Esophagus muscularis mucosa (tissue), 4 donors: Measurements from ENCODE around the gene GRIK3.

Experiments used
- EP300 ChIP-seq: sonication (generic); formaldehyde crosslinking; IDR thresholded peaks from one replicate; pipeline ENCODE4 v1.6.1; 2017; ENCODE audit warnings: antibody characterized with exemption
- POLR2A ChIP-seq: fragments of 450-650 bp; IDR thresholded peaks from one replicate; pipeline ENCODE4 v1.6.1; 2017; ENCODE audit warnings: antibody characterized with exemption, moderate library complexity, mild to moderate bottlenecking, low read depth
- POLR2AphosphoS5 ChIP-seq, 2 donors: sonication (generic); formaldehyde crosslinking; IDR thresholded peaks; one replicate each; pipeline ENCODE4 v1.6.1; 2017; ENCODE audit warnings: antibody characterized with exemption in 2 of 2
- TF ChIP-seq, protein P1 (sequence below), 3 experiments: fragments of 200-600 bp in 2 of 3; fragments of 450-650 bp in 1 of 3; sonication (generic) in 2 of 3; IDR thresholded peaks; one replicate each; pipeline ENCODE4 v1.5.1; 2017 to 2019; ENCODE audit warnings: antibody characterized with exemption in 3 of 3, mild to moderate bottlenecking in 2 of 3, moderate library complexity in 1 of 3

DNA sequence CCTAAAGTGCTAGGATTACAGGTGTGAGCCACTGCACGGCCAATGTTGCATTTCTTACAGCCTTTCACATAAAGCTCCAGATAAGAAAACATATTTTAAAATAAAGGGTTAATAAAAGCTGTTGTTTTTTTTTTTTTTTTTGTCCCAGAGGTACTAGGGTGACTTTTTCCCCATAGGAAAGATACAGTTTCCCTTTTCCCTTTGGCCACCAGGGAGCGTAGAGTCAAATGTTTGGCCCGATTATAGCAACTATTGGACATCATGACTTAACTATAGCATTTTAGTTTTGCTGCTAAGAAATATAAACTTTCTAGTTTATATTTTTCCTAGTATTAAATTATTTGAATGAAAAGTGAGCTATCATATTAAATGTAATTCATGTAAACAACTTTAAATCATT lies 31.4 kb downstream of the GRIK3 start:
- TF ChIP-seq, protein P1, sequence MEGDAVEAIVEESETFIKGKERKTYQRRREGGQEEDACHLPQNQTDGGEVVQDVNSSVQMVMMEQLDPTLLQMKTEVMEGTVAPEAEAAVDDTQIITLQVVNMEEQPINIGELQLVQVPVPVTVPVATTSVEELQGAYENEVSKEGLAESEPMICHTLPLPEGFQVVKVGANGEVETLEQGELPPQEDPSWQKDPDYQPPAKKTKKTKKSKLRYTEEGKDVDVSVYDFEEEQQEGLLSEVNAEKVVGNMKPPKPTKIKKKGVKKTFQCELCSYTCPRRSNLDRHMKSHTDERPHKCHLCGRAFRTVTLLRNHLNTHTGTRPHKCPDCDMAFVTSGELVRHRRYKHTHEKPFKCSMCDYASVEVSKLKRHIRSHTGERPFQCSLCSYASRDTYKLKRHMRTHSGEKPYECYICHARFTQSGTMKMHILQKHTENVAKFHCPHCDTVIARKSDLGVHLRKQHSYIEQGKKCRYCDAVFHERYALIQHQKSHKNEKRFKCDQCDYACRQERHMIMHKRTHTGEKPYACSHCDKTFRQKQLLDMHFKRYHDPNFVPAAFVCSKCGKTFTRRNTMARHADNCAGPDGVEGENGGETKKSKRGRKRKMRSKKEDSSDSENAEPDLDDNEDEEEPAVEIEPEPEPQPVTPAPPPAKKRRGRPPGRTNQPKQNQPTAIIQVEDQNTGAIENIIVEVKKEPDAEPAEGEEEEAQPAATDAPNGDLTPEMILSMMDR (IDR thresholded peaks at IDR 0.05), result no peak
- TF ChIP-seq POLR2A (no peak), EP300 (no peak), POLR2AphosphoS5 (IDR thresholded peaks at IDR 0.05) (no peak)
